ENCODE data around the gene ANXA11. TPM values are rescaled to one million over a fixed set of nuclear protein-coding genes. Genes with fewer than 3 reads are reported as not detected.

ANXA11 gene
- total RNA-seq, 1 experiment from 2014 or later = 434 TPM

- Histone ChIP-seq H3K79me2 (ENCODE audit: low read length) (peaks cover 16% of the 10 kb centered on the region), H3K9ac (ENCODE audit: low read length) (peak overlapping the region; percentile 16), H3K27ac (ENCODE audit: low read length) (peak overlapping the region; percentile 65), H2AFZ (ENCODE audit: low read length) (no peak overlapping the region), H3K9me2 (replicated peaks; ENCODE audit: low read length) (no peaks in the 10 kb centered on the region), H3K4me3 (ENCODE audit: low read length) (peak overlapping the region; percentile 2; the same call in 1 of the 2 replicates), H3K4me2 (ENCODE audit: low read length) (peak overlapping the region; percentile 47), H3K9me3 (ENCODE audit: low read length) (no peaks in the 10 kb centered on the region), H3K36me3 (ENCODE audit: low read depth, low read length) (peaks cover 82% of the 10 kb centered on the region), H3K27me3 (ENCODE audit: low read length) (no peaks in the 10 kb centered on the region), H3K4me1 (ENCODE audit: insufficient read depth, low read length) (peaks cover 71% of the 10 kb centered on the region), H4K20me1 (ENCODE audit: low read length) (peaks cover 9% of the 10 kb centered on the region), H3F3A (ENCODE audit: low read length, unreplicated experiment) (peaks cover 23% of the 10 kb centered on the region)
- DNase-seq (peak; percentile 28), ATAC-seq (no peak)
- TF ChIP-seq EZH2phosphoT487 (IDR thresholded peaks at IDR 0.05; ENCODE audit: borderline replicate concordance, low read length) (no peak), EZH2 (IDR thresholded peaks at IDR 0.05; ENCODE audit: low read length, unreplicated experiment) (no peak), CTCF (conservative IDR thresholded peaks at IDR 0.05; ENCODE audit: low read depth, low read length) (no peak)
- ChIA-PET CTCF (interaction anchor here (0.5 to 0.9 kb wide), 3 partner anchors 15 to 48 kb away, joined by 3 to 9 read pairs (median 3); no protein-coding TSS in a partner anchor), POLR2A (ENCODE audit: unreplicated experiment) (interaction anchor here (0.5 to 1.2 kb wide), 7 partner anchors 15 to 1186 kb away, joined by 3 to 4 read pairs (median 3); no protein-coding TSS in a partner anchor)
- TSS peak; percentile 84 for BruUV-seq (replicated peaks)
- intact Hi-C loops (cut with micrococcal nuclease) = loop anchor here (2.0 kb wide), 1 partner anchor 715 kb away; the partner anchor contains the start of gene ZCCHC24
Observed at GRCh38 chr10:80159166-80159873, 46.0 kb downstream of the ANXA11 start.

GRCh38 chr10:80158598-80159127 lies 46.7 kb downstream of the ANXA11 start:
- Histone ChIP-seq H3K4me2 (ENCODE audit: low read length) (peak overlapping the region; percentile 47), H4K20me1 (ENCODE audit: low read length) (peaks cover 9% of the 10 kb centered on the region), H3K4me1 (ENCODE audit: insufficient read depth, low read length) (peaks cover 64% of the 10 kb centered on the region), H3K9me2 (replicated peaks; ENCODE audit: low read length) (no peaks in the 10 kb centered on the region), H3K9ac (ENCODE audit: low read length) (peak overlapping the region; percentile 40), H3K27me3 (ENCODE audit: low read length) (no peaks in the 10 kb centered on the region), H3K79me2 (ENCODE audit: low read length) (peaks cover 16% of the 10 kb centered on the region), H3F3A (ENCODE audit: low read length, unreplicated experiment) (peaks cover 17% of the 10 kb centered on the region), H3K4me3 (ENCODE audit: low read length) (peak overlapping the region; percentile 2; the same call in 1 of the 2 replicates), H3K27ac (ENCODE audit: low read length) (peak overlapping the region; percentile 65), H2AFZ (ENCODE audit: low read length) (no peak overlapping the region), H3K9me3 (ENCODE audit: low read length) (no peaks in the 10 kb centered on the region), H3K36me3 (ENCODE audit: low read depth, low read length) (peaks cover 84% of the 10 kb centered on the region)
- DNase-seq (peak; percentile 100), ATAC-seq (peak; percentile 70)
- ChIA-PET POLR2A (ENCODE audit: unreplicated experiment) (interaction anchor here (0.5 to 1.0 kb wide), 6 partner anchors 13 to 1185 kb away, joined by 3 to 4 read pairs (median 3); partner anchors contain the start of gene ZCCHC24), CTCF (interaction anchor here (0.5 to 0.9 kb wide), 4 partner anchors 14 to 1193 kb away, joined by 3 to 9 read pairs (median 4); no protein-coding TSS in a partner anchor)
- BruUV-seq (replicated peaks) = no TSS peak
- intact Hi-C loops (cut with micrococcal nuclease) = loop anchor here (1.0 to 2.0 kb wide), 2 partner anchors 45 to 714 kb away; partner anchors contain the start of gene ZCCHC24
- TF ChIP-seq CTCF (conservative IDR thresholded peaks at IDR 0.05; ENCODE audit: low read depth, low read length) = no peak
- TF ChIP-seq EZH2phosphoT487 (IDR thresholded peaks at IDR 0.05; ENCODE audit: borderline replicate concordance, low read length) = no peak
- no peak for TF ChIP-seq EZH2 (IDR thresholded peaks at IDR 0.05; ENCODE audit: low read length, unreplicated experiment)

All from PC-3 (cell line).